ENCODE data around the gene OR5T2. TPM values are rescaled to one million over a fixed set of nuclear protein-coding genes. Genes with fewer than 3 reads are reported as not detected.
"Not testable (repeated sequence)": the region's sequence is repeated elsewhere in the genome, so short reads cannot be mapped to it uniquely, and the experiment has no call there.

Gene OR5T2
- total RNA-seq (not detected in 2 replicates), polyA plus RNA-seq (not detected in 2 replicates)

DNA sequence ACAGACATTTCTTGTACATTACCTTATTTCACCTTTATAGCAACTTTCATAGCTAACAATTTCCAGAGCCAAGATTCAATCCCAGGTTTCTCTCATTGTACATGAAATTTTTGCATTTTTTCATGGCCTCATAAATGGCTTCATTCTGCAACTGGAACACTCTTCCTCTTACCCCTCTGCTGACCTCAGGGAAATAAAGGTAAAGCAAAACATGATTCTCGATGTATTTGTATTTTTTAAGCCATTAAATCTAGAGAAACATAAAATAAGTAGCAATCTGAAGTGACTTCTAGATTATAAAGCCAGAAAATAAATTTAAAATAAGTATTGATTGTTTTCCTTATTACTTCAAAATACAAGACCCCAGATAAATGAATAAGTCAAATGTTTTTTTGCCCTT is at the start of gene OR5T2:
Gene OR5T2, minus strand, starts transcription at position 101 of the 400 bp plus-strand sequence. CDS start 1,193 bp downstream, outside the sequence.
- H3K36me3 ChIP-seq: no peaks in the 10 kb centered on the region
- no peaks in the 10 kb centered on the region for H3K9me3 ChIP-seq (ENCODE audit: low read depth)
- DNase-seq (ENCODE audit: low read depth in 1 of 2, low spot score in 1 of 2): no peak
- TF ChIP-seq, protein P1, sequence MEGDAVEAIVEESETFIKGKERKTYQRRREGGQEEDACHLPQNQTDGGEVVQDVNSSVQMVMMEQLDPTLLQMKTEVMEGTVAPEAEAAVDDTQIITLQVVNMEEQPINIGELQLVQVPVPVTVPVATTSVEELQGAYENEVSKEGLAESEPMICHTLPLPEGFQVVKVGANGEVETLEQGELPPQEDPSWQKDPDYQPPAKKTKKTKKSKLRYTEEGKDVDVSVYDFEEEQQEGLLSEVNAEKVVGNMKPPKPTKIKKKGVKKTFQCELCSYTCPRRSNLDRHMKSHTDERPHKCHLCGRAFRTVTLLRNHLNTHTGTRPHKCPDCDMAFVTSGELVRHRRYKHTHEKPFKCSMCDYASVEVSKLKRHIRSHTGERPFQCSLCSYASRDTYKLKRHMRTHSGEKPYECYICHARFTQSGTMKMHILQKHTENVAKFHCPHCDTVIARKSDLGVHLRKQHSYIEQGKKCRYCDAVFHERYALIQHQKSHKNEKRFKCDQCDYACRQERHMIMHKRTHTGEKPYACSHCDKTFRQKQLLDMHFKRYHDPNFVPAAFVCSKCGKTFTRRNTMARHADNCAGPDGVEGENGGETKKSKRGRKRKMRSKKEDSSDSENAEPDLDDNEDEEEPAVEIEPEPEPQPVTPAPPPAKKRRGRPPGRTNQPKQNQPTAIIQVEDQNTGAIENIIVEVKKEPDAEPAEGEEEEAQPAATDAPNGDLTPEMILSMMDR (IDR thresholded peaks at IDR 0.05; ENCODE audit: low read depth, low read length): no peak
- no peaks in the 10 kb centered on the region for H3K27me3 ChIP-seq
- H3K4me1 ChIP-seq (ENCODE audit: low read depth): no peaks in the 10 kb centered on the region
- no peak within 1 kb of the TSS for H3K4me3 ChIP-seq
- no peak within 1 kb of the TSS for H3K27ac ChIP-seq

DNA sequence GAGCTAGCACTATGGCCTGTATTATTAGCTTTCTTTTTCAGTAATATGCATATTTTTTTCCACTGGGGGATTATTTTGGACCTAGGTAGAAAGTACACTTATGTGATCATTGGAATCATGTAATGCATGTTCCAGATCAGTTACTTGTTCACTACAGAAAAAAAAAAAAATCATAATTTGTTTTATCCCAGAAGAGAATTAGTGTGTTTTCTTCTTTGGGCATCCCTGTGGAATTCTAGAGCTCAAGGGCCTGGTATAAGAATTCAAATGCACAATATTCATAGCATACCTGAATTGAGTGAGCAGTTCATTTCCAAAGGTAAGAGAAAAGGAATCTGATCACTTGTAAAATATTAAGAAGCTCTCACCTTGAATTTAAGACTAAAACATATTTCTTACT is 39.8 kb upstream of the OR5T2 start, which contains the start of gene OR5T1:
Gene OR5T1, plus strand, starts transcription at position 301 of the 400 bp plus-strand sequence. CDS start 1,485 bp downstream, outside the sequence.
- no peaks in the 10 kb centered on the region for H3K27me3 ChIP-seq
- no peaks in the 10 kb centered on the region for H3K9me3 ChIP-seq (ENCODE audit: low read depth)
- H3K36me3 ChIP-seq: no peaks in the 10 kb centered on the region
- no peak within 1 kb of the TSS for H3K27ac ChIP-seq
- H3K4me3 ChIP-seq: no peak within 1 kb of the TSS
- DNase-seq (ENCODE audit: low read depth in 1 of 2, low spot score in 1 of 2): no peak
- H3K4me1 ChIP-seq (ENCODE audit: low read depth): no peaks in the 10 kb centered on the region
- TF ChIP-seq, protein P1 (IDR thresholded peaks at IDR 0.05; ENCODE audit: low read depth, low read length): no peak

DNA sequence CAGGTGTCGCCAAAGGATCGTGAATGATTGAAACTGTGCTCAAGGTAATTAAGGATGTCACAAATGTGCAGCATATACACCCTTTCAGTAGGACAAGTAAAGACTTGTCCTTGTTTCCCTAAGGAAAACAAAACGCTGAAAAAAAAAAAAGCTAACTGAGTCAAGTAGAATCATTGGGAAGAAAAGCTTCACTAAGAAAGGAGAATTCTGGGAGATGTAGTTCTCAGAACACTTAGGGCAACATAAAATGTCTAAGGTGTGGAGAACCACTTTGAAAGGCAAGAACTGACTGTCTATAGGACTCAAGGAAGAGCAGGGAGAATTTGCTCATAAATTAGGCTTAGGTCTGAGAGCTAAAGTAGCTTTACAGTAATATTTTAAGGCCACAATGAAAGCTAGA is 37.0 kb upstream of the OR5T2 start:
- no peaks in the 10 kb centered on the region for H3K4me1 ChIP-seq (ENCODE audit: low read depth)
- TF ChIP-seq, protein P1 (IDR thresholded peaks at IDR 0.05; ENCODE audit: low read depth, low read length): no peak
- no peaks in the 10 kb centered on the region for H3K36me3 ChIP-seq
- H3K9me3 ChIP-seq (ENCODE audit: low read depth): no peaks in the 10 kb centered on the region
- DNase-seq (ENCODE audit: low read depth in 1 of 2, low spot score in 1 of 2): no peak
- no peak overlapping the region for H3K27ac ChIP-seq
- no peaks in the 10 kb centered on the region for H3K27me3 ChIP-seq
- no peak overlapping the region for H3K4me3 ChIP-seq

DNA sequence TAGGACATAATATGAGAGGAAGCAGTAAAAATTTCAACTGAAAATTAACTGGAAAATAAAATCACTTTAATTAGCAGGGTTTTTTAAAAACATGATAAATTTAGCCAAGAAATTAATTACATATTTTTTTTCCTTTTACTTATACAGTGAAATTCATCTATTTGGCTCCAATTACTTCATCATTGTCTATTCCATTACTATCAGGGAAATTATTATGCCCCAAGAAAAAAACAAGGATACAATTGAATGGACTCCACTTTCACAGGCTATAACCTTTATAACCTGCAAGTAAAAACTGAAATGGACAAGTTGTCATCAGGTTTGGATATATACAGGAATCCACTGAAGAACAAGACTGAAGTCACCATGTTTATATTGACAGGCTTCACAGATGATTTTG is 17.9 kb upstream of the OR5T2 start, which contains the start of gene OR5T3:
Gene OR5T3, plus strand, starts transcription at position 301 of the 400 bp plus-strand sequence. Its CDS starts 0 bp downstream, at position 301.
- DNase-seq (ENCODE audit: low read depth in 1 of 2, low spot score in 1 of 2): no peak
- no peaks in the 10 kb centered on the region for H3K9me3 ChIP-seq (ENCODE audit: low read depth)
- no peak within 1 kb of the TSS for H3K4me3 ChIP-seq
- no peaks in the 10 kb centered on the region for H3K4me1 ChIP-seq (ENCODE audit: low read depth)
- no peaks in the 10 kb centered on the region for H3K27me3 ChIP-seq
- H3K36me3 ChIP-seq: no peaks in the 10 kb centered on the region
- TF ChIP-seq, protein P1 (IDR thresholded peaks at IDR 0.05; ENCODE audit: low read depth, low read length): no peak
- no peak within 1 kb of the TSS for H3K27ac ChIP-seq

DNA sequence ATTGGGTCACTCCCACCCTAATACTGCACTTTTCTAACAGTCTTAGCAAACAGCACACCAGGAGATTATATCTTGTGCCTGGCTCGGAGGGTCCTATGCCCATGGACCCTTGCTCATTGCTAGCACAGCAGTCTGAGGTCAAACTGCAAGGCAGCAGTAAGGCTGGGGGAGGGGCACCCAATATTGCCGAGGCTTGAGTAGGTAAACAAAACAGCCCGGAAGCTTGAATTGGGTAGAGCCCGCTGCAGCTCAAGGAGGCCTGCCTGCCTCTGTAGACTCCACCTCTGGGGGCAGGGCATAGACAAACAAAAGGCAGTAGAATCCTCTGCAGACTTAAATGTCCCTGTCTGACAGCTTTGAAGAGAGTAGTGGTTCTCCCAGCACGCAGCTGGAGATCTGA is 14.3 kb downstream of the OR5T2 start:
- H3K27me3 ChIP-seq; DNase-seq (ENCODE audit: low read depth in 1 of 2, low spot score in 1 of 2); H3K4me1 ChIP-seq (ENCODE audit: low read depth); H3K4me3 ChIP-seq; H3K9me3 ChIP-seq (ENCODE audit: low read depth); H3K27ac ChIP-seq; H3K36me3 ChIP-seq: not testable (repeated sequence)

DNA sequence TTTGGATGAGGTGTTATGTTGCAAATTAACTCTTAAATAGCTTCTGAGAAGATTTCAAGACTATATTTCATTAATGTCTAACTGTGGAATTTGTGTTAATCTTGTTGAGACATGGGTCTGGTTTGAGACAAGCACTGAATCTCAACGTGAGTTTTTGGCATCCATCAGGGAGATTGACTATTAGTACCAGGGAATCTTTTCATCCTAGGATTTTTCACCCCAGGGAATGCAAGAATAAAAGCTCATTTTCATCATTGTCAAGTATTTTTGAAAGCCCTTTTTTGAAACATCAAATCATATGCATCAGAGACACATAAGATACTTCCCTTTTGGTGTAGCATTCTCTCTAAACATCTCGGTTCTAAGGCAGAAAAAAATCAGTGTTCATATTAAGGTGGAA is 19.5 kb downstream of the OR5T2 start:
- no peak for DNase-seq (ENCODE audit: low read depth in 1 of 2, low spot score in 1 of 2)
- Histone ChIP-seq H3K27me3 (no peaks in the 10 kb centered on the region), H3K27ac (no peak overlapping the region), H3K9me3 (ENCODE audit: low read depth) (no peaks in the 10 kb centered on the region), H3K36me3 (no peaks in the 10 kb centered on the region), H3K4me1 (ENCODE audit: low read depth) (no peaks in the 10 kb centered on the region), H3K4me3 (no peak overlapping the region)
- TF ChIP-seq, protein P1 (IDR thresholded peaks at IDR 0.05; ENCODE audit: low read depth, low read length): no peak
